GM12801 (cell line): Measurements from ENCODE around the gene RIOK3.

Experiments used
- CTCF ChIP-seq: IDR thresholded peaks from one replicate; pipeline ENCODE4 v1.5.1; 2011; ENCODE audit warnings: control low read depth; ENCODE audit not compliant: insufficient read length; ENCODE audit errors: extremely low read depth

The RIOK3 gene

GRCh38 chr18:23421277-23421676, 31.8 kb upstream of the RIOK3 start:
- no peak for TF ChIP-seq CTCF

- TF ChIP-seq CTCF = no peak
These were observed 30.2 kb upstream of the RIOK3 start for GRCh38 chr18:23422751-23423418.

GRCh38 chr18:23424616-23425015, 28.5 kb upstream of the RIOK3 start:
- no peak for TF ChIP-seq CTCF

- TF ChIP-seq CTCF = no peak
These were observed 24.3 kb upstream of the RIOK3 start for GRCh38 chr18:23428821-23429220.

- no peak for TF ChIP-seq CTCF
These were observed 19.7 kb upstream of the RIOK3 start for GRCh38 chr18:23433360-23433759.

- TF ChIP-seq CTCF = no peak
These were observed 15.6 kb upstream of the RIOK3 start for GRCh38 chr18:23437357-23438045.

- TF ChIP-seq CTCF = no peak
These were observed 15.1 kb upstream of the RIOK3 start for GRCh38 chr18:23438046-23438377.
